NCI-H1048 (cell line): ENCODE measurements around the gene VPS72.

Experiments used
- DNase-seq: peaks from one replicate; lab custom pipeline; 2025; lab: John Stamatoyannopoulos, UW

VPS72 gene

GRCh38 chr1:151184211-151184610 lies 5.8 kb downstream of the VPS72 start:
- no peak for DNase-seq

DNA sequence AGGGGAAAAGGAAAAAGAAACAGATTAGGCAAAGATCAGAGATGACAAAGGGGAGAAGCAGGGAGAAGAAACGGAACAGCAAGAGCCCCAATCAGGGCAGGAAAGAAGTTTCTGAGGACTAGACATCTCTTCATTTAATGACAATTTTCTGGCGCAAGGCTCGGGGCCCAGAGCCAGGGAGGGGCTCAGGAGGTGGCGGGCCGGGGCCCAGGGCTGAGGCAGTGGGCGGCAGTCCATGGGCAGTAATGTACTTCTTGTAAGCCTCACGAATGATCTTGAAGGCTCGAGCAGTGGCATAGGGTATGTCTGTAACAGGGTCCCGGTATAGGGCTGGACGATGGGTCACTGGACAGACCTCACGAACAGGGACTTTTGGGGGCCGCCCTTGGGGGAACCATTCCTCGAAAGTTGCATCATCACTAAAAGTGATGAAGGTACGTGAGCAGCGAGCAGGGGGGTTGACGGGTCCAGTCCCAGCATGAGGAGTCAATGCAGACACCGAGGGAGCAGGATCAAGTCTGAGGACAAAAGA lies 13.4 kb downstream of the VPS72 start:
- DNase-seq, result no peak

DNA sequence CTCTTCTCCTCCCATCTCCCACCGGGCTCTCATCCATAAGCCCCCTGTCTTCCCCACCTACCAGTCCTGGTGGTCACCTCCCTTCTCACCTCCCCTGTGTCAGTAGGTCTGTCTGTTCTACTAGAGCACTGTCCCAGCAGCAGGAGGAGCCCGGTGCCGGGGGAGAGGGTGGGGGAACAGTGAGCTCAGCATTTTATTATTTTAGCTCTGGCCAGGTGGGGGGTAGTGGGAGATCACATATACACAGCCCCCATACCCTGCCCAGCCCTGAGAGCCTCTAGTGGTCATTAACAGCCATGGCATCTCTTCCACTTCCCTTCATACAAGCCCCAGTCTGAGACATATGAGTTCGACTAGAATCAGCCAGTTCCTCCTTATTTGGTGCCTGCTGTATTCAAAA lies 14.1 kb downstream of the VPS72 start, which contains the start of gene TMOD4:
Gene TMOD4 (minus strand): TSS at position 119 of the 400 bp plus-strand sequence. CDS start 1,106 bp downstream, outside the sequence.
- no peak for DNase-seq

DNA sequence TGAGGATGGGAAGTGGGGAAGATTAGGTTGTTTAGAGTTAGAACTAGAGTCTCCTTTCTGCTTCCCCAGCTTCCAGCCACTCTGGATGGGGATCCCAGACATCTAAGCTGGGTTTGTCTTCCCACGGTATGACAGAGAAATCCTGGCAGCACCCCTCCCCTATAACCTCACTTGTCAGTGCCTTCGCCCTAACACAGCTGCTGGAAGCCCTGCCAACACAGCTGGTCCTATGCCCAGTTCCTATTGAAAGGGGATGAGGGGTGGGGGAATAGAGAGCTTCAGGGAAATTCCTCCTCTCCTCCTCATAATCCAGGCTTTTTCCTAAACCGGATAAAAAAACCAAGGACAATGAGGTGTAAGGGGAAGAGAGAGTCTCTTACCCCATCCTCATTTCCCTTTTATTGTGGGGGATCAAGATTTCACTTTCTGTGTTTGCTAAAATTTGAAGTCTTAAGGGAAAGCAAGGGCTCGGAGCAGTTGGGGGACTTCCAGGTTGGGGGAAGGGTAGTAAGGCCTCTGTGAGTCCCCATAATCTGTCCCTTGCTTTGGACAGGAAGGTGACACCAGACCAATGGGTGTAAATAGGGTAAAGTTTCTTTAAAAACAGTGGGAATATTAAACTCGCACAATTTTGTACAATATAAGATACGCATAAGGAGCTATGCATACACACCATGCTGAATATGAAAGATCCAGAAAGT lies 14.8 kb downstream of the VPS72 start:
- no peak for DNase-seq

GRCh38 chr1:151171190-151171589 lies 18.8 kb downstream of the VPS72 start:
- DNase-seq, result no peak

DNA sequence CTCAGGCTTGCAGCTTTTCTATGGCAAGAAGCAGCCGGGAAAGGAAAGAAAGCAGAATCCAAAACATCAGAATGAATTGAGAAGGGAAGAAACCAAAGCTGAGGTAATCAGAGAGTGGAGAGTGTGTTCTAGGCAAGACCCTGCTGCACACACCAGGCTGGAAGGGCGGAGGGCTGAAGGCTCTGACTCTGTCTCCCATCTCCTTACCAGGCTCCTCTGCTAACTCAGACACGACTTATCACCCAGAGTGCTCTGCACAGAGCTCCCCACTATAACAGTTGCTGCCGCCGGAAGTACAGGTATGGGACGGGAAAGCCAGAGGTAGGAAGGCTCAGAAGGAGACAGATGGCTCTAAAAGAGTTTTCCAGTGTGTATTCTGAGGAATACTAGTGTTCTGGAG lies 22.9 kb downstream of the VPS72 start:
- DNase-seq, result no peak

- DNase-seq, result no peak
Observed at GRCh38 chr1:151166505-151166956, 23.5 kb downstream of the VPS72 start.

GRCh38 chr1:151165738-151166504 lies 24.1 kb downstream of the VPS72 start, which contains the start of the genes LYSMD1 and SCNM1:
Gene LYSMD1, minus strand, starts transcription at chr1:151165902. Its CDS starts 644 bp downstream, at chr1:151165258.
Gene SCNM1, plus strand, starts transcription at chr1:151166144. Its CDS starts 9 bp downstream, at chr1:151166153.
- DNase-seq, result peak; percentile 98

- DNase-seq, result no peak
Observed at GRCh38 chr1:151165281-151165737, 24.7 kb downstream of the VPS72 start.

GRCh38 chr1:151164732-151165280 lies 25.2 kb downstream of the VPS72 start:
- DNase-seq, result no peak

- no peak for DNase-seq
Observed at GRCh38 chr1:151159373-151159772, 30.6 kb downstream of the VPS72 start.

DNA sequence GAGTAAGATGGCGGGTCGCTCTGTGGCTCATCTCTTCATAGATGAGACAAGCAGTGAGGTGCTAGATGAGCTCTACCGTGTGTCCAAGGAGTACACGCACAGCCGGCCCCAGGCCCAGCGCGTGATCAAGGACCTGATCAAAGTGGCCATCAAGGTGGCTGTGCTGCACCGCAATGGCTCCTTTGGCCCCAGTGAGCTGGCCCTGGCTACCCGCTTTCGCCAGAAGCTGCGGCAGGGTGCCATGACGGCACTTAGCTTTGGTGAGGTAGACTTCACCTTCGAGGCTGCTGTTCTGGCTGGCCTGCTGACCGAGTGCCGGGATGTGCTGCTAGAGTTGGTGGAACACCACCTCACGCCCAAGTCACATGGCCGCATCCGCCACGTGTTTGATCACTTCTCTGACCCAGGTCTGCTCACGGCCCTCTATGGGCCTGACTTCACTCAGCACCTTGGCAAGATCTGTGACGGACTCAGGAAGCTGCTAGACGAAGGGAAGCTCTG lies 31.2 kb downstream of the VPS72 start:
- no peak for DNase-seq

DNA sequence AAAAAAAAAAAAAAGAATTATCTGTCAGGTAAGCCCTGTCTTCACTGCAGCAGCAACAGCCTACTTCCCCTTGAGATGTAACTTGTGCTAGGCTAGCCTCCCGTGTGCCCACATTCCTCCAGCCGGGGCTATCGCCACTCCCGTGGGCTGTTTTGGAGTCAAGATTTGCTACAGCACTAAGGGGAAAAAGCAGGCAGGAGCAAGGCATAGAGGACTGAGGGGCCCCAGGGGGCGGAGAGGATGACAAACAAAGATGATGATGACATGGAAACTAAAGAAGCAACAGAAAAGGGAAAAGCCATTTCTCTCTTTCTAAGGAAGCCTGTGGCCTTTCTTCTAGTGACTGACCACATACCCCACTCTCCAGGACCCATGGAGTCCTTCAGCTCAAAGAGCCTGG lies 31.7 kb downstream of the VPS72 start:
- DNase-seq, result no peak

DNA sequence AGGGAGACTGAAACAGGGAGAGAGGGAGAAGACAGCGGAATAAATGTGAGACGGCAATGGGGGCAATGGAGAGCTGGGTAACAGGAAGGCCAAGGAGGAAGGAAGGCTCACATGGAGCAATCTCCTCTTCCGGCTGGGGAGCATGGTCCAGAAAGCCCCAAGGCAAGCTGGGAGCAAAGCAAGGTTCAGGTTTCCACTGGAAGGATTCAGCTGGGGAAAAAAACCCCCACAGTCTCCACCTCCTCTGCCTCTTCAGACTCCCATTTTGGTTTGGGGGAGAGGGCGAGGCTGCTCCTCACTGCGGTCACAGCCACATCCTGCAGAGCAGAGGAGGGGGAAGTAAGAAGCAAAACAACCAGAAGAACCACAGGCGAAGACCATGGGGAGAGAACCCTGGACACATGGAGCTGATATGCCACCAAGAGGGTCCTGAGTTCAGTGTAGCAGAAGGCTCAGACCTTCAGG lies 32.9 kb downstream of the VPS72 start:
- DNase-seq, result no peak

DNA sequence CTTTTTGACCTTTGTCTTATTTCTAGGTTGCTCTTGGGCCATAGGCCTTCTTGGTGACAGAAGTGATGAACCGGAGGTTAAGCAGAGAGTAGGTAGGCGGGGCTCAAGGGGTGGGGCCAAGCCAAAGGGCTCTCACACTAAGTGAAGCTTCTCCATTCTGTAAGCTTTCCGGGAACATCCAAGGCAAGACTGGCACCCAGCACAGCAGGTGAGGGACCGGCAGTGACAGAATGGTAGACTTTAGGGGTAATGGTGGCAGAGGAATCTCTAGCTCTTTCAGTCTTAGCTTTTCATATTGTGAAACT lies 33.5 kb downstream of the VPS72 start, which contains the start of gene TNFAIP8L2:
Gene TNFAIP8L2 (plus strand): TSS at position 135 of the 305 bp plus-strand sequence. CDS start 2,049 bp downstream, outside the sequence.
- DNase-seq, result no peak

GRCh38 chr1:151147665-151148064 lies 42.3 kb downstream of the VPS72 start:
- DNase-seq, result no peak

- no peak for DNase-seq
Observed at GRCh38 chr1:151147132-151147503, 42.9 kb downstream of the VPS72 start.

GRCh38 chr1:151146412-151147131 lies 43.4 kb downstream of the VPS72 start, which contains the start of gene SEMA6C:
Gene SEMA6C, minus strand, starts transcription at chr1:151146631. Its CDS starts 4,010 bp downstream, at chr1:151142621.
- DNase-seq, result peak; percentile 93

DNA sequence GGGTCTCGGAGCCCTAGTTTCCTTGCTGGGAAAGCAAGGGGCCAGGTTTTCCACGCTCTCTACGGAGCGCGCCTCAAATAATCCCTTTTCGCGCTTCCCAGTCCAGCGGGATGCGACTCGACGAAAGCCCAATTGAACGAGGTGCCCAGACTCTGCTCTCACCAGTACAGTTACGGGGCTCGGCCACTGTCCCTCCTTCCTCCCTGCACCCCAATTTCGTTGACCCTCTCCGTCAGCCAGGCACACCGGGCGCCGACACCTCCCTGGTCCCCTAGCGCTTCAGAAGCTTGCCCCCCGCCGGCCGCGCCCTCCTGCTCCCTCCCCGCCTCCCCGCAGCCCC lies 44.0 kb downstream of the VPS72 start:
- DNase-seq, result no peak

DNA sequence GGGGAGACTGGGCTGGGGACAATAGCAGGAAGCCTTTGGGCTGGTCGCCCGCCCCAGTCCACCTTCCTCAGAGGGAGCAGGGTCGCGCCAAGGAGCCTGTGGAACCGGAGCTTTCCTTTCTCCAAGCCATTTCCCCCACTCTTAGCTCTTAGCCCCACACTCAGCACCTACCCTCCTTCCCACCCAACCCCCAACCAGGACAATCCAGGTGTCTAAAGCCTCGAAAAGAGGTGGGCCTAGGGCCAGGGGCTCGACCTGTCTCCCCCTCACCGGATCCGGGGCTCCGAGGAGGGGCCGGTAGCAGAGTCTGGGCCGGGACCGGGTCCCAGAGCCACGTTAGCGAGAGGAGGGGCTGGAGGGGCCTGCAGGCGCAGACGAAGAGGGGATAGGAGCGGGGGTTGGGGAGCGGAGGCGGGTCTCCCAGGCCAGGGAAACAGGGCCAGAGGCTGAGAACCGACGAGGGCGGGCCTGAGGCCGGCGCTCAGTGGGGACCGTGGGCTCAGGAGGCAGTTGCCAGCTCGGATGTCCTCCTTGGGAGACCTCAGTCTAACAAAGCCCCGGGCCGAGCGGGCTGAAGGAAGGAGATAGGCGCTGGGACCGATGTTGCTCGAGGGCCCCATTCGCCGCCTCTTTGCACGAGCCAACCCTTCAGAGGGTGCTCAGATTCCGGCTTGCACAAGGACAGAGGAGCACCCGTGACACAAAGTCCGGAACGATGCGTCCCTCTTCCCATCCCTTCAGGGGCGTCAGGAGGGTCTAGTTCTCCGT lies 44.5 kb downstream of the VPS72 start:
- no peak for DNase-seq
